Liver (tissue), 9 donors: Measurements from ENCODE around the gene FGD5. TPM values are rescaled to one million over a fixed set of nuclear protein-coding genes. Genes with fewer than 3 reads are reported as not detected.

Source experiments
- DNase-seq: peaks from one replicate; pipeline ENCODE4 v3.0.0-alpha.2; 2017; ENCODE audit warnings: low spot score
- H3K27ac ChIP-seq, 2 donors: one replicate each; pipeline ENCODE4 v1.7.0; 2013; ENCODE audit warnings: inconsistent platforms in 2 of 2, low read length in 2 of 2, control low read depth in 1 of 2, low read depth in 1 of 2, mild to moderate bottlenecking in 1 of 2
- H3K27me3 ChIP-seq, 4 donors: one replicate each; pipeline versions ENCODE4 v1.6.1 to v1.7.0; 2013; ENCODE audit warnings: low read length in 3 of 4, inconsistent platforms in 1 of 4, mild to moderate bottlenecking in 1 of 4, moderate library complexity in 1 of 4; ENCODE audit not compliant: control insufficient read depth in 4 of 4, insufficient read depth in 4 of 4
- H3K36me3 ChIP-seq, 4 donors: one replicate each; pipeline versions ENCODE4 v1.6.1 to v1.7.0; 2013; ENCODE audit warnings: low read length in 3 of 4, mild to moderate bottlenecking in 3 of 4, low read depth in 1 of 4, moderate library complexity in 1 of 4; ENCODE audit not compliant: control insufficient read depth in 4 of 4, insufficient read depth in 3 of 4
- H3K4me1 ChIP-seq, 4 donors: one replicate each; pipeline versions ENCODE4 v1.6.1 to v1.7.0; 2013; ENCODE audit warnings: low read length in 3 of 4, mild to moderate bottlenecking in 3 of 4, moderate library complexity in 1 of 4; ENCODE audit not compliant: control insufficient read depth in 4 of 4, insufficient read depth in 4 of 4
- H3K4me3 ChIP-seq, 3 donors: one replicate each; pipeline versions ENCODE4 v1.6.1 to v1.7.0; 2013; ENCODE audit warnings: low read length in 3 of 3, control low read depth in 1 of 3, low read depth in 1 of 3, mild to moderate bottlenecking in 1 of 3
- H3K9ac ChIP-seq, 2 donors: one replicate each; pipeline ENCODE4 v1.7.0; 2013; ENCODE audit warnings: low read length in 2 of 2, mild to moderate bottlenecking in 2 of 2, moderate library complexity in 2 of 2, control low read depth in 1 of 2, low read depth in 1 of 2
- H3K9me3 ChIP-seq, 4 donors: one replicate each; pipeline versions ENCODE4 v1.6.1 to v1.7.0; 2013; ENCODE audit warnings: low read length in 3 of 4; ENCODE audit not compliant: control insufficient read depth in 4 of 4
- ATF3 ChIP-seq: IDR thresholded peaks from 2 replicates; pipeline ENCODE4 v1.6.1; 2016; ENCODE audit warnings: antibody characterized with exemption
- EGR1 ChIP-seq, 2 donors: IDR thresholded peaks; 2 replicates each; pipeline ENCODE4 v1.6.1; 2016 to 2018; ENCODE audit warnings: antibody characterized with exemption in 2 of 2, low read depth in 2 of 2
- FOXA1 ChIP-seq: IDR thresholded peaks from 2 replicates; pipeline ENCODE4 v1.6.1; 2016; ENCODE audit warnings: antibody characterized with exemption
- FOXA2 ChIP-seq: IDR thresholded peaks from 2 replicates; pipeline ENCODE4 v1.6.1; 2016; ENCODE audit warnings: antibody characterized with exemption
- GABPA ChIP-seq, 2 donors: IDR thresholded peaks in 1 of 2; conservative IDR thresholded peaks in 1 of 2; 2 replicates each; pipeline ENCODE4 v1.6.1; 2016; ENCODE audit warnings: antibody characterized with exemption in 2 of 2, mild to moderate bottlenecking in 1 of 2, moderate library complexity in 1 of 2
- HNF4A ChIP-seq, 2 donors: conservative IDR thresholded peaks; 2 replicates each; pipeline ENCODE4 v1.6.1; 2016; ENCODE audit warnings: antibody characterized with exemption in 2 of 2, mild to moderate bottlenecking in 2 of 2
- HNF4G ChIP-seq: IDR thresholded peaks from 2 replicates; pipeline ENCODE4 v1.6.1; 2016; ENCODE audit warnings: antibody characterized with exemption
- JUND ChIP-seq, 2 donors: IDR thresholded peaks; 2 replicates each; pipeline ENCODE4 v1.6.1; 2016; ENCODE audit warnings: antibody characterized with exemption in 2 of 2
- MAX ChIP-seq: IDR thresholded peaks from 2 replicates; pipeline ENCODE4 v1.6.1; 2016; ENCODE audit warnings: antibody characterized with exemption
- NR2F2 ChIP-seq: IDR thresholded peaks from 2 replicates; pipeline ENCODE4 v1.6.1; 2016; ENCODE audit warnings: antibody characterized with exemption
- RAD21 ChIP-seq, 2 donors: IDR thresholded peaks; 2 replicates each; pipeline ENCODE4 v1.6.1; 2016; ENCODE audit warnings: antibody characterized with exemption in 2 of 2, mild to moderate bottlenecking in 2 of 2
- REST ChIP-seq: IDR thresholded peaks from 2 replicates; pipeline ENCODE4 v1.6.1; 2016; ENCODE audit warnings: antibody characterized with exemption, mild to moderate bottlenecking
- RXRA ChIP-seq, 2 donors: IDR thresholded peaks; 2 replicates each; pipeline ENCODE4 v1.6.1; 2017 to 2018; ENCODE audit warnings: antibody characterized with exemption in 2 of 2, mild to moderate bottlenecking in 1 of 2
- SP1 ChIP-seq: IDR thresholded peaks from 2 replicates; pipeline ENCODE4 v1.6.1; 2018; ENCODE audit warnings: antibody characterized with exemption, mild to moderate bottlenecking
- TAF1 ChIP-seq: conservative IDR thresholded peaks from 2 replicates; pipeline ENCODE4 v1.6.1; 2016; ENCODE audit warnings: antibody characterized with exemption, mild to moderate bottlenecking
- YY1 ChIP-seq: IDR thresholded peaks from 2 replicates; pipeline ENCODE4 v1.6.1; 2016; ENCODE audit warnings: antibody characterized with exemption, mild to moderate bottlenecking
- ZBTB33 ChIP-seq: IDR thresholded peaks from 2 replicates; pipeline ENCODE4 v1.6.1; 2016; ENCODE audit warnings: antibody characterized with exemption
- WGBS: extraction: QIAGEN DNeasy Blood & Tissue Kit; methylation state at CpG from one replicate; pipeline ENCODE4 v1.1.7; 2013; 5-methylcytosine and 5-hydroxymethylcytosine counted together
- polyA plus RNA-seq, 2 donors: library from polyadenylated mRNA; stranded (reverse) in 1 of 2; unstranded in 1 of 2; fragments of 200-250 nt in 1 of 2; fragments of >200 nt in 1 of 2; fragmentation: Nextera tagmentation in 1 of 2; extraction: Ambion mirVana in 1 of 2; gene quantifications; one replicate each; pipeline versions ENCODE4 v1.2.1 to v1.2.3, GENCODE V29; 2013 to 2015
- total RNA-seq, 2 donors: library from RNA; depleted of rRNA; stranded (reverse); fragments of >200 nt; gene quantifications; one replicate each; pipeline ENCODE4 v1.2.3, GENCODE V29; 2014
- TF ChIP-seq, protein P1 (sequence below): fragments of 150-350 bp; IDR thresholded peaks from 2 replicates; pipeline ENCODE4 v1.5.1; 2017; ENCODE audit warnings: improper control_type of control experiment, low read depth, low read length; ENCODE audit not compliant: missing input control
- donor health status: healthy.
- donor health status: healthy.
- donor health status: healthy.
- donor health status: healthy.
- donor health status: healthy.

The FGD5 gene
- total and polyA plus RNA-seq, 4 donors, result 2.0 to 6.3 (median 3.1) TPM

GRCh38 chr3:14803981-14804834, 14.6 kb upstream of the FGD5 start:
- peaks cover 10 to 31% (median 23%) of the 10 kb centered on the region in 4 donors for H3K4me1 ChIP-seq
- no peaks in the 10 kb centered on the region for H3K27me3 ChIP-seq
- no peak for DNase-seq
- TF ChIP-seq SP1 (peak; percentile 9), JUND (IDR thresholded peaks at IDR 0.05) (no peak), FOXA2 (no peak), EGR1 (IDR thresholded peaks at IDR 0.05; ENCODE audit: low read depth in 2 of 2) (no peak), HNF4A (conservative IDR thresholded peaks at IDR 0.05) (peak in 1 of 2 donors; percentile 71), NR2F2 (peak; percentile 76), HNF4G (peak; percentile 43), RAD21 (IDR thresholded peaks at IDR 0.05) (no peak), FOXA1 (no peak)
- TF ChIP-seq, protein P1, sequence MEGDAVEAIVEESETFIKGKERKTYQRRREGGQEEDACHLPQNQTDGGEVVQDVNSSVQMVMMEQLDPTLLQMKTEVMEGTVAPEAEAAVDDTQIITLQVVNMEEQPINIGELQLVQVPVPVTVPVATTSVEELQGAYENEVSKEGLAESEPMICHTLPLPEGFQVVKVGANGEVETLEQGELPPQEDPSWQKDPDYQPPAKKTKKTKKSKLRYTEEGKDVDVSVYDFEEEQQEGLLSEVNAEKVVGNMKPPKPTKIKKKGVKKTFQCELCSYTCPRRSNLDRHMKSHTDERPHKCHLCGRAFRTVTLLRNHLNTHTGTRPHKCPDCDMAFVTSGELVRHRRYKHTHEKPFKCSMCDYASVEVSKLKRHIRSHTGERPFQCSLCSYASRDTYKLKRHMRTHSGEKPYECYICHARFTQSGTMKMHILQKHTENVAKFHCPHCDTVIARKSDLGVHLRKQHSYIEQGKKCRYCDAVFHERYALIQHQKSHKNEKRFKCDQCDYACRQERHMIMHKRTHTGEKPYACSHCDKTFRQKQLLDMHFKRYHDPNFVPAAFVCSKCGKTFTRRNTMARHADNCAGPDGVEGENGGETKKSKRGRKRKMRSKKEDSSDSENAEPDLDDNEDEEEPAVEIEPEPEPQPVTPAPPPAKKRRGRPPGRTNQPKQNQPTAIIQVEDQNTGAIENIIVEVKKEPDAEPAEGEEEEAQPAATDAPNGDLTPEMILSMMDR, result no peak
- H3K36me3 ChIP-seq, result no peaks in the 10 kb centered on the region
- peak overlapping the region; percentile 48 to 58 for H3K27ac ChIP-seq
- H3K9ac ChIP-seq, result no peak overlapping the region
- WGBS, result 73% methylated on average over 12 of the region's 12 CpGs
- H3K4me3 ChIP-seq, result no peak overlapping the region
- no peaks in the 10 kb centered on the region for H3K9me3 ChIP-seq

DNA sequence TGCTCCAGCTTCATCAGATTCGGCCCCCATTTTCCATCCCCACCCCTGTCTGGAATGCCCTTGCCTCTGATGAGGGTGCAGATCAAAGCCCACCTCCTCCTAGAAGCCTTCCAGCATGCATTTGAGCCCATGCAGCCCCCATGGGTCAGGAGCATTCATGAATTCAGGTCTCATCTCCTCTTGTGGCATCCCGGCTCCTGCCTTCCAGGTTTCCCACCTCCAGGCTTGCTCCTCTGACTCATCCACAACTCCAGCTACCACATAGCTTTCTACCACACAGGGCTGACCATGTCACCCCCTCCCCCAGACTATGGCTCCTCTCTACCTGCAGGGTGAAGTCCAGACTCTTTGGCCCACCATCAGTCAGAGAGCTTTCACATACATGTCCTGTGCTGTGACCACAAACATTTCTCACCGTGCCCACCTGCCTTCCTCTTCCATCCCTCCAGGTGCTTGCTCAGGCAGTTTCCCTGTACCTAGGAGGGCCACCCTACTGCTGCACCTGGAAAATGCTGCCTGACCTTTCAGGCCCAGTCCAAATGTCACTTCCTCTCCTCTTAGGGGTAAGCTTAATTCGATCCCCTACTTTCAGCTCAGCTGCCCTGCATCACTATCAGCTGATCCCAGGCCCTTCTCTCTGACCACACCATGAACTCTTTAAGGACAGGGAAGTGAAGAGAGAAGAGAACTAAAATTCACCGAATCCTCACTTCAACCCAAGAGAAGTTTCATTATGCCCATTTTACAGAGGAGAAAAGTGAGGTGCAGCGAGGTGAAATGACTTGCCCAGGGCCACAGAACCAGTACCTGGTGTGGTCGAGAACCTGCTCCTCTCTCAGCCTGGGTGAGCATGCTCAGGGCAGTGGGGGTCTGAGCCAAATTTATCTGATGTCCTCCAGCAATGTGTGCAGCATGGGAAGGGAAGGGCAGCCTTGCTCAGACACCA, 13.7 kb upstream of the FGD5 start:
- no peak for DNase-seq
- H3K4me1 ChIP-seq, result peaks cover 10 to 34% (median 24%) of the 10 kb centered on the region in 4 donors

More for the DNA sequence above, 13.7 kb upstream of the FGD5 start:
- no peak overlapping the region for H3K9ac ChIP-seq
- WGBS, result 80% methylated on average over 7 of the region's 7 CpGs
- no peaks in the 10 kb centered on the region for H3K36me3 ChIP-seq
- no peaks in the 10 kb centered on the region for H3K9me3 ChIP-seq
- no peaks in the 10 kb centered on the region for H3K27me3 ChIP-seq
- H3K27ac ChIP-seq, result no peak overlapping the region
- no peak overlapping the region for H3K4me3 ChIP-seq
- TF ChIP-seq NR2F2 (no peak), HNF4A (conservative IDR thresholded peaks at IDR 0.05) (no peak), RAD21 (IDR thresholded peaks at IDR 0.05) (no peak), HNF4G (no peak), ATF3 (no peak), JUND (IDR thresholded peaks at IDR 0.05) (no peak), RXRA (IDR thresholded peaks at IDR 0.05) (no peak), GABPA (IDR thresholded peaks at IDR 0.05 in 1 of 2, conservative IDR thresholded peaks at IDR 0.05 in 1 of 2) (no peak), SP1 (no peak), MAX (no peak), REST (no peak), FOXA2 (no peak), FOXA1 (no peak), YY1 (no peak), ZBTB33 (no peak), EGR1 (IDR thresholded peaks at IDR 0.05; ENCODE audit: low read depth in 2 of 2) (no peak), TAF1 (no peak)
- TF ChIP-seq, protein P1, result no peak
